Measurements from ENCODE around the gene SH3BGRL3.

The SH3BGRL3 gene

GRCh38 chr1:26277261-26277661 lies 2.6 kb upstream of the SH3BGRL3 start:
- ChIA-PET POLR2A (ENCODE audit: low non-redundant PET) (no interaction called here), CTCF (interaction anchor here (0.6 kb wide), 3 partner anchors 44 to 823 kb away, joined by 3 to 4 read pairs (median 3); no protein-coding TSS in a partner anchor)
- no peak for DNase-seq (ENCODE audit: low spot score)
- TF ChIP-seq, protein P1, sequence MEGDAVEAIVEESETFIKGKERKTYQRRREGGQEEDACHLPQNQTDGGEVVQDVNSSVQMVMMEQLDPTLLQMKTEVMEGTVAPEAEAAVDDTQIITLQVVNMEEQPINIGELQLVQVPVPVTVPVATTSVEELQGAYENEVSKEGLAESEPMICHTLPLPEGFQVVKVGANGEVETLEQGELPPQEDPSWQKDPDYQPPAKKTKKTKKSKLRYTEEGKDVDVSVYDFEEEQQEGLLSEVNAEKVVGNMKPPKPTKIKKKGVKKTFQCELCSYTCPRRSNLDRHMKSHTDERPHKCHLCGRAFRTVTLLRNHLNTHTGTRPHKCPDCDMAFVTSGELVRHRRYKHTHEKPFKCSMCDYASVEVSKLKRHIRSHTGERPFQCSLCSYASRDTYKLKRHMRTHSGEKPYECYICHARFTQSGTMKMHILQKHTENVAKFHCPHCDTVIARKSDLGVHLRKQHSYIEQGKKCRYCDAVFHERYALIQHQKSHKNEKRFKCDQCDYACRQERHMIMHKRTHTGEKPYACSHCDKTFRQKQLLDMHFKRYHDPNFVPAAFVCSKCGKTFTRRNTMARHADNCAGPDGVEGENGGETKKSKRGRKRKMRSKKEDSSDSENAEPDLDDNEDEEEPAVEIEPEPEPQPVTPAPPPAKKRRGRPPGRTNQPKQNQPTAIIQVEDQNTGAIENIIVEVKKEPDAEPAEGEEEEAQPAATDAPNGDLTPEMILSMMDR (conservative IDR thresholded peaks at IDR 0.05; ENCODE audit: low read depth): no peak
- peak overlapping the region; percentile 99 for H3K27ac ChIP-seq

- ChIA-PET CTCF (interaction anchor here (0.6 to 1.0 kb wide), 5 partner anchors 11 to 362 kb away, joined by 3 to 4 read pairs (median 4); partner anchors contain the start of gene UBXN11), POLR2A (ENCODE audit: low non-redundant PET) (interaction anchor here (0.5 kb wide), 1 partner anchor 45 kb away, joined by 6 read pairs; no protein-coding TSS in a partner anchor)
- TF ChIP-seq, protein P1 (conservative IDR thresholded peaks at IDR 0.05; ENCODE audit: low read depth): no peak
- H3K27ac ChIP-seq: peak overlapping the region; percentile 99
- no peak for DNase-seq (ENCODE audit: low spot score)
These were observed 2.2 kb upstream of the SH3BGRL3 start for GRCh38 chr1:26277719-26278118.

GRCh38 chr1:26278303-26278702 lies 1.6 kb upstream of the SH3BGRL3 start:
- CTCF ChIA-PET: interaction anchor here (0.6 to 1.4 kb wide), 5 partner anchors 10 to 220 kb away, joined by 3 to 5 read pairs (median 4); partner anchors contain the start of genes CEP85 and UBXN11
- TF ChIP-seq, protein P1 (conservative IDR thresholded peaks at IDR 0.05; ENCODE audit: low read depth): no peak
- peak overlapping the region; percentile 99 for H3K27ac ChIP-seq
- POLR2A ChIA-PET (ENCODE audit: low non-redundant PET): no interaction called here
- peak; percentile 68 for DNase-seq (ENCODE audit: low spot score)

- CTCF ChIA-PET: interaction anchor here (0.7 to 1.4 kb wide), 5 partner anchors 10 to 221 kb away, joined by 3 to 5 read pairs (median 4); partner anchors contain the start of gene CEP85
- peak; percentile 54 for DNase-seq (ENCODE audit: low spot score)
- H3K27ac ChIP-seq: peak overlapping the region; percentile 99
- POLR2A ChIA-PET (ENCODE audit: low non-redundant PET): no interaction called here
- TF ChIP-seq, protein P1 (conservative IDR thresholded peaks at IDR 0.05; ENCODE audit: low read depth): no peak
These were observed 996 bp upstream of the SH3BGRL3 start for GRCh38 chr1:26278724-26279455.

DNA sequence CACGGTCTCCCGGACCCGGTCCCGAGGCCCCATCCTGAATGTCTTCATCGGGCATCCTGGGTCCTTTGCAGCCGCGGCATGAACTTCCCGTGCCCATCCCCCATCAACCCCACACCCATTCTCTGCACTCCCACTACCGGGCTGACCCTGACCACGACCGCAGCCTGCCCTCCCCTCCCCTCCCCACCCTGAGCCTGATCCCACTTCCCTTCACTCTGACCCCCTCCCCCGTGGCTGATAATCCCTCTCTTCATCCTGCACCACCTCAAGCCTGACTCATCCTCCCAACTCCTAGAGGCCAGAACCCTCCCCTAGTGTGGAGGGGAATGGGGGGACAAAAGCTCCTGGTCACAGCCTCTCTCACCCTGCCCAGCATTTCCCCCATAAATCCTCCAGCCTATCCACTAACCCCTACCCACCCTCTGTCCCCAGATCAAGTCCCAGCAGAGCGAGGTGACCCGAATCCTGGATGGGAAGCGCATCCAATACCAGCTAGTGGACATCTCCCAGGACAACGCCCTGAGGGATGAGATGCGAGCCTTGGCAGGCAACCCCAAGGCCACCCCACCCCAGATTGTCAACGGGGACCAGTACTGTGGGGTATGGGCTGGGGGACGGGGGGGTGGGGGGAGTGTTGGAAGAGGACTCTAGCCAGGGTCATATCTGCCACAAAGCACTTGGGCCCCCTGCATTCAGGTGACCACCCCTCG lies 602 bp downstream of the SH3BGRL3 start:
- CTCF ChIA-PET: interaction anchor here (0.6 to 1.7 kb wide), 3 partner anchors 46 to 75 kb away, joined by 3 to 6 read pairs (median 4); partner anchors contain the start of gene CEP85
- H3K27ac ChIP-seq: peak overlapping the region; percentile 99
- peak; percentile 76 for DNase-seq (ENCODE audit: low spot score)
- POLR2A ChIA-PET (ENCODE audit: low non-redundant PET): no interaction called here
- TF ChIP-seq, protein P1 (conservative IDR thresholded peaks at IDR 0.05; ENCODE audit: low read depth): no peak

All from RWPE1 (cell line).